ENCODE data around the gene RAD54L. TPM values are rescaled to one million over a fixed set of nuclear protein-coding genes. Genes with fewer than 3 reads are reported as not detected.

The RAD54L gene
- total RNA-seq: 10 to 100 TPM; 60.9 to 63.1 TPM

DNA sequence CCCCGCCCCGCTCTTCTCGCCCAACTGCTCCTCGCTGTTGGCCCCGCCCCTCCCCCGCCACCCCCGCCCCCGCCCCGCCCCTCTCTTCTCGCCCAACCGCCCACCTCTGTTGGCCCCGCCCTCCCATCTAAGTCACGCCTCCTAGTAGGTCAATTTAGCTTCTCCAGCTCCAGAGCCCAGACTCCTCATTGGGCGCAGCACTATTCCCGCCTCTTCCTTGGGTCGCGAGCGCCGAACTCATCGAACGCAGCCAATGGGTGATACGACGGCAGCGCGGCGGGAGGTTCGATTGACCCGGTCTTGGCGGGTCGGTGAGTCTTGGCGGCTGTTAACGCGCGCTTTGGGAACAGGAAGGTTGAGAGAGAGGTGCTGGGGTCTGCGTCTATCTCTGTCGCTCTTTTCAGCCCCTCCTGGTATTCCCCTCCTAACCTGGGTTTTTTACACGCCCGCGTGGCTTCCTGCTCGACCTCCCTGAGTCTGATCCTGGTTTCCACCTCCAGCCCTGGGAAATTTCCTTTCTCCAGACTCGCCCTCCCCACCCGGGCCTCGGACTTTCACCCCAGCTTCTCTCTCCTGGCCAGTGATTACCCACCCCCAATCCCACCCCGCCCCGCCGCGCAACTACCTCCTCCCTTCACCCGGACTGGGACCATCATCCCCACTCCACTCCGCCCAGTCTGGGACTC is at the start of gene RAD54L:
RAD54L (plus strand) TSS at position 328 of the 686 bp plus-strand sequence. CDS start 643 bp downstream, outside the sequence.
- ChIA-PET CTCF (interaction anchor here (0.8 to 1.5 kb wide), 6 partner anchors 9 to 100 kb away, joined by 3 to 5 read pairs (median 3); partner anchors contain the start of genes LRRC41 and UQCRH), POLR2A (interaction anchor here (0.7 to 1.6 kb wide), 2 partner anchors 10 to 56 kb away, joined by 3 to 12 read pairs; partner anchors contain the start of genes LRRC41 and UQCRH)

- ChIA-PET CTCF (interaction anchor here (0.8 to 2.2 kb wide), 2 partner anchors 25 to 49 kb away, joined by 3 to 11 read pairs; no protein-coding TSS in a partner anchor), POLR2A (interaction anchor here (1.0 kb wide), 1 partner anchor 32 kb away, joined by 6 read pairs; no protein-coding TSS in a partner anchor)
Measured at GRCh38 chr1:46197964-46198811, 49.4 kb upstream of the RAD54L start, which contains the start of gene POMGNT1. Gene POMGNT1, minus strand, starts transcription at chr1:46198434. Its CDS starts 613 bp downstream, at chr1:46197821.

DNA sequence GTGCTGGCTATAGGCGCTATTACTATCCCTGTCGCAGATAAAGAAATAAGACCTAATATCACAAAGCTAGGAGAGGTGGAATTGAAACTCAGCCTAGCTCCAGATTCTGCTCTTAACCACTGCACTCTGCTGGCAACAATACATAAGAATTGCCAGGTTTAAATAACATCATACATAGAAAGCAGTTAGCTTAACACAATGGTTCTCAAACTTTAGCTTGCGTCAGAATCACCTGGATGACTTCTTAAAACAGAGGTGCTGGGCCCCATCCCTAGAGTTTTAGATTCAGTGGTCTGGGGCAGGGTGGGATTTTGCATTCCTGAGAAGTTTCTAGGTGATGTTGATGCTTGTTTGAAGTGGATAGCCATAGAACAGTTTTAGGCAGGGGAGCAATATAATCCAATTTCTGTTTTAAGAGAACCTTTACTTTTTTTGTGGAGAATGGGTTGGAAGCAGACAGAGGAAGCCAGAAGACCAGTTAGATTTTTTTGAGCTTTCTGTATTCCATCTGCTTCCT is 48.3 kb upstream of the RAD54L start:
- ChIA-PET POLR2A (no interaction called here), CTCF (interaction anchor here (0.5 to 2.2 kb wide), 2 partner anchors 24 to 39 kb away, joined by 4 to 11 read pairs; no protein-coding TSS in a partner anchor)

GRCh38 chr1:46203738-46204405 is 43.7 kb upstream of the RAD54L start:
- POLR2A ChIA-PET: interaction anchor here (0.6 kb wide), 1 partner anchor 130 kb away, joined by 8 read pairs; no protein-coding TSS in a partner anchor
- CTCF ChIA-PET: interaction anchor here (0.9 kb wide), 1 partner anchor 20 kb away, joined by 3 read pairs; no protein-coding TSS in a partner anchor

GRCh38 chr1:46204406-46204742 is 43.2 kb upstream of the RAD54L start:
- CTCF ChIA-PET: interaction anchor here (0.6 kb wide), 1 partner anchor 200 kb away, joined by 4 read pairs; no protein-coding TSS in a partner anchor
- POLR2A ChIA-PET: no interaction called here

DNA sequence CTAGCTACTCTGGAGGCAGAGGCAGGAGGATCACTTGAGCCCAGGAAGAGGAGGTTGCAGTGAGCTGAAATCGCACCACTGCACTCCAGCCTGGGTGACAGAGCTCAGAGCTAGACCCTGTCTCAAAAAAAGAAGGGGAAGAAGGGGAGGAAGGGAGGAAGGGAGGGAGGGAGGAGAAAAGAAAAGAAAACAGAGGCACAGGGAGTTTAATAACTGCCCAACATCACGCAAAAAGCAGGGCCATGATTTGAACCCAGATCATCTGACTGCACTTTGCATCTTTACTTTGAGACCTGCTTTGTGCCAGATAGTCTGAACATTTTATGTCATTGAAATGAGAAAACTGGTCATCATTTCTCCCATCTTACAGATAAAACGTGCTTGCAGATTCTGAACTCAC is 42.4 kb upstream of the RAD54L start:
- POLR2A ChIA-PET: no interaction called here
- CTCF ChIA-PET: no interaction called here

DNA sequence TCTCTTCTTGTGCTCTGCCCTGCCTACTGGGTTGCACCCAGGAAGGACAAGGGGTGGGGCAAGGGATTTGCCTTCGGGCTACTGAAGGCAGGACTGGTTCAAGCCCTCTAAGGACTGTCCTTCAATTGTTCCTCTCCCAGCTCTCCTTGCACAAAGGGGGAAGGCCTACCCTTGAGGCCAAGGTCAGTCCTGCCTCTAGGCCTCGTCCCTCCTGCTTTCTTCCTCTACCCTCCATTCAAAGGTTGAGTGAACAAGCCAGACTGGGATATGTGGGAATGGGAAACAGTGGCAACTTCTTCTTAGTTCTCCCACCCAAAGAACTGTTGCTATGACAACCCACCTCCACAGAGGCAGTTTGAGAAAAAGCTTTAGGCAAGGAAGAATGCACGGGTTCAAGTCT is 41.8 kb upstream of the RAD54L start:
- CTCF ChIA-PET: no interaction called here

DNA sequence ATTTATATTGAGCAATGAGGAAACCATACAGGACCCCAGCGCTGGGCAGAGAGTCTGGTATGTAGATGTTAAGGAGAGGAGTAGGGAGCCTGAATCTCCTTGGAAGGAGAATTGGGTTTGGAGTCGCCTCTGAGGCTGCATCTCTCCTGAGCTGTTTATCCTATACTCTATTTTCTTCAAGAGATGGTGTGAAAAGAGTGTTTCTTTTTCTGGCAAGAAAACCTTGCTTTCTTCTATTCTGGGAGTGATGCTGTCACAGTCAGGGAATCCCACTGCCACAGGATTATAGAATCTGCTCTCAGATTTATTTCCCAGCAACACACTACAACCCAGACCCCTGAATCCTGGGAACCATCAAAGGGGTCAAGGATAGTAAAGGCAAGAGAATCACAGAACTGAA is 41.2 kb upstream of the RAD54L start:
- ChIA-PET CTCF (no interaction called here), POLR2A (no interaction called here)

More for the DNA sequence above, 41.8 kb upstream of the RAD54L start:
- POLR2A ChIA-PET: no interaction called here

DNA sequence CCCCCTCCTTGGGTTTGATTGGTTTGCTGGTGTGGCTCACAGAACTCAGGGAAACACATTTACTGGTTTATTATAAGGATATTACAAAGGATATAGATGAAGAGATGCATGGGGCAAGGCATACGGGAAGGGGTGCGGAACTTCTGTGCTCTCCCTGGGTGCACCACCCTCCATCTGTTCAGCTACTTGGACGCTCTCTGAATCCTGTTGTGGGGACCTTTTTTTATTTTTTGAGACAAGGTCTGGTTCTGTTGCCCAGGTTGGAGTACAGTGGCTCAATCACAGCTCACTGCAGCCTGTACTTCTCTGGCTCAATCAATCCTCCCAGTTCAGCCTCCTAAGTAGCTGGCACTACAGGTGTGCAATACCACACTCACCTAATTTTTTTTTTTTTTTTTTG is 37.0 kb upstream of the RAD54L start:
- CTCF ChIA-PET: interaction anchor here (1.2 kb wide), 1 partner anchor 13 kb away, joined by 3 read pairs; no protein-coding TSS in a partner anchor
- POLR2A ChIA-PET: no interaction called here

GRCh38 chr1:46211051-46211450 is 36.5 kb upstream of the RAD54L start:
- CTCF ChIA-PET: interaction anchor here (1.2 kb wide), 1 partner anchor 12 kb away, joined by 3 read pairs; no protein-coding TSS in a partner anchor
- POLR2A ChIA-PET: no interaction called here

DNA sequence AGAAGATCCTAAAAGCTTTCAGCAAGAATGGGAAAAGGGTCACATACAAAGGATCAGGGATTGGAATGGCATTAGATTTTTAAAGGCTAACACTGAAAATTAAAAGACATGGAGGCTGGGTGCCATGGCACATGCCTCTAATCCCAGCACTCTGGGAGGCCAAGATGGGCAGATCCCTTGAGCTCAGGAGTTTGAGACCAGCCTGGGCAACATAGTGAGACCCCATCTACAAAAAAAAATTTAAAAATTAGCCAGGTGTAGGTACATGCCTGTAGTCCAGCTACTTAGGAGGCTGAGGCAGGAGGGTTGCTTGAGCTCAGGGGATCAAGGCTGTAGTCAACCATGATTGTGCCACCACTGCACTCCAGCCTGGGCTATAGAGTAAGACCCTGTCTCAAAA is 32.1 kb upstream of the RAD54L start:
- CTCF ChIA-PET: no interaction called here
- POLR2A ChIA-PET: no interaction called here

DNA sequence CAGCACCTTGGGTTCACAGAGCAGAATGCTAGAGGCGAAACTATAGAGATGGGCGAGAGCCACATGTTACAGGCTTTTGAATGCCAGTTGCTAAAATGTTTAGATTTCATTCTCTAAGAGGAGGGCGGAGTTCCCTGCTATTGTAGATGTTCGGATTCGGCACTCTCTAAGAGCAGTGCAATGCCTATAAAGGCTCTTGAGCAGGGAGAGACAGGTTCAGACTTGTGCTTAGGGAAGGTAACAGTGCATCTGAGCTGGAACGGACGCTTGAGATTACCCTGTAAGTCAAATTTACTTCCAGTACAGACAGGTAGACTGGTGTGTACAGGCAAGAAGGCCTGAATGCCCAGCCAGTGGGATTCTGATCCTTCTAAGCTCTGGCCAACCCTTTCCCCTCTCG is 29.1 kb upstream of the RAD54L start:
- POLR2A ChIA-PET: no interaction called here
- CTCF ChIA-PET: no interaction called here

DNA sequence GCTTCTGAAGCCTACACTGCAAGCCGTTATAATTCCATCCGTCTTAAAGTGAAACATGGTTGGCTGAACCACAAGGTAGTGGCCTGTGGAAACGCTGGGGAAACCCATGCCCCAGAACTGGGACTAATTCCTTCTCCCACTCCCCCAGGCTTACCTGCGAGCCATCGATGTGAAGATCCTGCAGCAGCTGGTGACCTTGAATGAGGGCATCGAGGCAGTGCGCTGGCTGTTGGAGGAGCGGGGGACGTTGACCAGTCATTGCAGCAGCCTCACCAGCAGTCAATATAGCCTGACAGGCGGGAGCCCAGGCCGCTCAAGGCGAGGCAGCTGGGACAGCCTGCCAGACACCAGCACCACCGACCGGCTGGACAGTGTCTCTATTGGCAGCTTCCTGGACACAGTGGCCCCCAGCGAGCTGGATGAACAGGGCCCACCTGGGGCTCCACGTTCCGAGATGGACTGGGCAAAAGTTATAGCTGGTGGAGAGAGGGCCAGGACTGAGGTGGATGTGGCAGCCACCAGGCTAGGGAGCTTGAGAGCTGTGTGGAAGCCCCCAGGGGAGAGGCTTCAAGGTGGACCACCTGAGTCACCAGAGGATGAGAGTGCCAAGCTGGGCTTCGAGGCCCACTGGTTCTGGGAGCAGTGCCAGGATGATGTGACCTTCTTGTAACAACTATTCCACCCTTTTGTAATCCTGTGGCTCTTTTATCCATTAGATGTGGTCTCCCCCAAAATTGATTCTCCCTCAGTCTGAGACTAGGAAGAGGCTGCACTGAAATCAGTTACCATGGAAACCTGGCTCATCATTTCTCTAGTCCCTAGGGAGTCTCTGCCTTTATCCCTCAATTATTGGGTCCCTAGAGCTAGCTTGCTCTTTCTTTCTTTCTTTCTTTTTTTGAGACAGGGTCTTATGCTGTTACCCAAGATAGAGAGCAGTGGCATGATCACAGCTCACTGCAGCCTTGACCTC is 27.7 kb upstream of the RAD54L start:
- CTCF ChIA-PET: no interaction called here

DNA sequence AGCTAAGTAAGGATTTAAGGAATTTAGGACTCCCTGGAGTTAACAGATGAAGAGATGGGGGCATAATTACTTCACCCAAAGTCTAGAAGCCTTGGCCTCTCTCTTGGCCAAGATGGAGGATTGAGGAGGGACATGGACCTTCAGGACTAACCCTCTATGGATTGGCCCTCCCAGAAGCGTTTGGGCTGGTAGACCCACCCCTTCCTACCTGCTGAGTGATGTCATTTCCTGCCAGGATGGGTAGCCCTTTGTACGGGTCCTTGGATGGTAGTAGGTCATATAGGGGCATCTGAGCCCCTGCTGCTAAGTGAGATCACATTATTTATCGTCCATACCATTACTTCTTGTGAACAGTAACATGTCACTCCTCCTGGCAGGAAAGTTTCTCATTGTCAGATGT is 26.8 kb upstream of the RAD54L start:
- POLR2A ChIA-PET: no interaction called here
- CTCF ChIA-PET: interaction anchor here (5.0 kb wide), 1 partner anchor 184 kb away, joined by 28 read pairs; no protein-coding TSS in a partner anchor

More for the DNA sequence above, 27.7 kb upstream of the RAD54L start:
- POLR2A ChIA-PET: no interaction called here

- ChIA-PET POLR2A (no interaction called here), CTCF (interaction anchor here (5.0 kb wide), 1 partner anchor 185 kb away, joined by 28 read pairs; no protein-coding TSS in a partner anchor)
Measured at GRCh38 chr1:46221749-46222148, 25.8 kb upstream of the RAD54L start.

DNA sequence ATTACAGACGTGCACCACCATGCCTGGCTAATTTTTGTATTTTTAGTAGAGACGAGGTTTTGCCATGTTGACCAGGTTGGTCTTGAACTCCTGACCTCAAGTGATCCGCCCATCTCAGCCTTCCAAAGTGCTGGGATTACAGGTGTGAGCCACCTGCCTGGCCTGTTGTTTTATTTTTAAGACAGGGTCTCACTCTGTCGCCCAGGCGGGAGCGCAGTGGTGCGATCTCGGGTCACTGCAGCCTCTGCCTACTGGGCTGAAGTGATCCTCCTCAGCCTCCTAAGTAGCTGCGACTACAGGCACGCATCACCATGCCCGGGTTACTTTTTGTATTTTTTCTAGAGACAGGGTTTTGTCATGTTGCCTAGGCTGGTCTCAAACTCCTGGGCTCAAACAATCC is 24.5 kb upstream of the RAD54L start:
- CTCF ChIA-PET: interaction anchor here (0.9 to 5.0 kb wide), 18 partner anchors 9 to 196 kb away, joined by 3 to 28 read pairs (median 4); partner anchors contain the start of gene POMGNT1
- POLR2A ChIA-PET: interaction anchor here (0.6 kb wide), 1 partner anchor 46 kb away, joined by 4 read pairs; no protein-coding TSS in a partner anchor

DNA sequence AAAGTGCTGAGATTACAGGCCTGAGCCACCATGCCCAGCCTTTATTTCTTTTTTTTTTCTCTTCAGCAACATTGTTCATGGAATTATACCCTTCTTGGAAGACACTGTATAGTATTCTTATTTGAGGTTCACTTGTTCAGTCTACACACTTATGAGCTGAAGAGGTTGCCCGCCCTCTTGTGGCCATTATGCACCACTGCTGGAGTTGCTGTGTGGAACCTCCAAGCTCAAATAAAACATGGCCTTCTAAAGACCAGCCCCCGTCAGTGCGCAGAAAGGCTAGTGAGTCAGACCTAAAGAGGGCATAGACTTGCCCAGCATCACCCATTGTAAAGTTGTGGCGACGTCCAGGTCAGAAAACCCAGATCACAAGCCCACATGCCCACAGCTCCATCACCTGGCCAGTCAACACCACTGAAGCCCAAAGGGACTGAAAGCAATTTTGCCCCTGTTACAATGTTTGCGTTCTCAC is 24.1 kb upstream of the RAD54L start:
- POLR2A ChIA-PET: interaction anchor here (0.6 kb wide), 2 partner anchors 47 to 267 kb away, joined by 4 to 12 read pairs; no protein-coding TSS in a partner anchor

DNA sequence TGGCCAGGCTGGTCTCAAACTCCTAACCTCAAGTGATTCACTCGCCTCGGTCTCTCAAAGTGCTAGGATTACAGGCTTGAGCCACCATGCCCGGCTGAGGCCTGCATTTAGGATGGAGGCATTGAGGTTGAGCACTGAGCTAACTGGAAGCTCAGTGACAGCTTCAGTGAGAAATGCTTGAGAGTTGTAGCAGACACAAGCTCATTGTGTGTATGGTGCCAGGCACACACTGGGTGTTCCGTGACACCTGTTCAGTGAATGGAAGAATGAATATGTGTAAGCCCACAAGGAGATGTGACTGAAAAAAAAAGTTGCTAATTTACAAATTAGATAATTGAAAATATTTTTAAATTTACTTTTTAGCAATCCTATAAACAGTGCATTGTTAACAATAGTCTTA is 22.6 kb upstream of the RAD54L start:
- ChIA-PET POLR2A (no interaction called here), CTCF (interaction anchor here (0.6 to 5.0 kb wide), 6 partner anchors 9 to 188 kb away, joined by 3 to 28 read pairs (median 3); no protein-coding TSS in a partner anchor)

More for the DNA sequence above, 24.1 kb upstream of the RAD54L start:
- CTCF ChIA-PET: interaction anchor here (0.6 to 5.0 kb wide), 25 partner anchors 9 to 196 kb away, joined by 3 to 28 read pairs (median 3); partner anchors contain the start of genes LURAP1 and POMGNT1

Data from activated CD8-positive, alpha-beta memory T cell treated with anti-CD3 and anti-CD28 coated beads for 36 hours (primary cell).